Measurements from ENCODE around the gene KRTAP5-7. TPM values are rescaled to one million over a fixed set of nuclear protein-coding genes. Genes with fewer than 3 reads are reported as not detected.

The KRTAP5-7 gene
- total RNA-seq, 4 donors from 2014 or later, result not detected

DNA sequence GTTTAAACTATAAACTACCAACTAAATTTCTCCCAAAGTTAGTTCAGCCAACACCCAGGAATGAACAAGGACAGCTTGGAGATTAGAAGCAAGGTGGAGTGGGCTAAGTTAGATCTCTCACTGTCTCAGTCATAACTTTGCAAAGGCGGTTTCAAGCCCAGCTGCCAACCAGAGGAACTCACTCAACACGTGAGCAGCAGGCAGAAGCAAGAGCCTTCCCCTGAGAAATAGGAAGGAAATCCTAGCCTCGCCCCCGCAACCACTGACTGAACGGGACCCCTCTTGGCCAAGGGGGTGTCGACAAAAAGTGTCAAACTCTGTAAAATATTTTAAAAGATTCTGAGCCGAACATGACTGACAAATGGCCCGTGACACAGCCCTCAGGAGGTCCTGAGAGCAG lies 16.8 kb downstream of the KRTAP5-7 start:
- Histone ChIP-seq H3K27me3 (peaks cover 42% of the 10 kb centered on the region), H3K4me3 (no peak overlapping the region), H3K4me1 (no peaks in the 10 kb centered on the region), H3K27ac (no peak overlapping the region), H3K36me3 (no peaks in the 10 kb centered on the region), H3K9me3 (peaks cover 0 to 8% (median 0%) of the 10 kb centered on the region in 3 donors)
- WGBS, 2 donors (ENCODE audit: low coverage in 1 of 2), result 51 to 80% methylated on average over 2 to 6 of the region's 8 CpGs
- ATAC-seq, result no peak
- TF ChIP-seq POLR2AphosphoS5 (IDR thresholded peaks at IDR 0.05), result no peak
- TF ChIP-seq, protein P1, sequence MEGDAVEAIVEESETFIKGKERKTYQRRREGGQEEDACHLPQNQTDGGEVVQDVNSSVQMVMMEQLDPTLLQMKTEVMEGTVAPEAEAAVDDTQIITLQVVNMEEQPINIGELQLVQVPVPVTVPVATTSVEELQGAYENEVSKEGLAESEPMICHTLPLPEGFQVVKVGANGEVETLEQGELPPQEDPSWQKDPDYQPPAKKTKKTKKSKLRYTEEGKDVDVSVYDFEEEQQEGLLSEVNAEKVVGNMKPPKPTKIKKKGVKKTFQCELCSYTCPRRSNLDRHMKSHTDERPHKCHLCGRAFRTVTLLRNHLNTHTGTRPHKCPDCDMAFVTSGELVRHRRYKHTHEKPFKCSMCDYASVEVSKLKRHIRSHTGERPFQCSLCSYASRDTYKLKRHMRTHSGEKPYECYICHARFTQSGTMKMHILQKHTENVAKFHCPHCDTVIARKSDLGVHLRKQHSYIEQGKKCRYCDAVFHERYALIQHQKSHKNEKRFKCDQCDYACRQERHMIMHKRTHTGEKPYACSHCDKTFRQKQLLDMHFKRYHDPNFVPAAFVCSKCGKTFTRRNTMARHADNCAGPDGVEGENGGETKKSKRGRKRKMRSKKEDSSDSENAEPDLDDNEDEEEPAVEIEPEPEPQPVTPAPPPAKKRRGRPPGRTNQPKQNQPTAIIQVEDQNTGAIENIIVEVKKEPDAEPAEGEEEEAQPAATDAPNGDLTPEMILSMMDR (IDR thresholded peaks at IDR 0.05), result no peak
- TF ChIP-seq POLR2A (IDR thresholded peaks at IDR 0.05), result no peak
- TF ChIP-seq EP300 (IDR thresholded peaks at IDR 0.05), result no peak

DNA sequence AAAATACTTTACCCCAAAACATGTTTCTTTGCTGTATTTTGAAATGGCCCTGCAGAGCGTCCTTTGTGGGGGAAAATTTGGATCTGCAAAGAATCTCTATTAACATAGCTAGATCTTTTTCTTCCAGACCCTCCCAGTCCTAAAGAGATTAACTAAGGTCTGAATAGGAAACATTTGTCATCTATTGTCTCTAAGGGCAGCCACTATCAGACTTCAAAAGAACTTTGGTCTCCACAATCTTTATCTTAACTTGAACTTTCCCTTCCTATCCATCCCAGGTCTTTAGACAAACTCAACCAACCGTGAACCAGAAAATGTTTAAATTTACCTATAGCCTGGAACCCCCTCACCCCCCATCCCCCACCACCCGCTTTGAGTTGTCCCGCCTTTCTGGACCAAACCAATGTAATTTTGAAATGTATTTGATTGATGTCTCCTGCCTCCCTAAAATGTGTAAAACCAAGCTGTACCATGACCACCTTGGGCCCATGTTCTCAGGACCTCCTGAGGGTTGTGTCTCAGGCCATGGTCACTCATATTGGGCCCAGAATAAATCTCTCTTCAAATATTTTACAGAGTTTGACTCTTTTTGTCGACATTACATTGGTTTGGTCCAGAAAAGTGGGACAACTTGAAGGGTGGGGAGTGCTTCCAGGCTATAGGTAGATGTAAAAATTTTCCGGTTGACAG lies 17.6 kb downstream of the KRTAP5-7 start:
- 84% methylated on average over 5 to 6 of the region's 6 CpGs for WGBS, 2 donors (ENCODE audit: low coverage in 1 of 2)
- Histone ChIP-seq H3K27ac (no peak overlapping the region), H3K27me3 (peaks cover 42% of the 10 kb centered on the region), H3K4me3 (no peak overlapping the region), H3K4me1 (no peaks in the 10 kb centered on the region), H3K36me3 (no peaks in the 10 kb centered on the region), H3K9me3 (peaks cover 0 to 8% (median 0%) of the 10 kb centered on the region in 3 donors)
- no peak for ATAC-seq
- TF ChIP-seq POLR2A (IDR thresholded peaks at IDR 0.05) (no peak), POLR2AphosphoS5 (IDR thresholded peaks at IDR 0.05) (no peak), EP300 (IDR thresholded peaks at IDR 0.05) (no peak)
- TF ChIP-seq, protein P1 (IDR thresholded peaks at IDR 0.05), result no peak

DNA sequence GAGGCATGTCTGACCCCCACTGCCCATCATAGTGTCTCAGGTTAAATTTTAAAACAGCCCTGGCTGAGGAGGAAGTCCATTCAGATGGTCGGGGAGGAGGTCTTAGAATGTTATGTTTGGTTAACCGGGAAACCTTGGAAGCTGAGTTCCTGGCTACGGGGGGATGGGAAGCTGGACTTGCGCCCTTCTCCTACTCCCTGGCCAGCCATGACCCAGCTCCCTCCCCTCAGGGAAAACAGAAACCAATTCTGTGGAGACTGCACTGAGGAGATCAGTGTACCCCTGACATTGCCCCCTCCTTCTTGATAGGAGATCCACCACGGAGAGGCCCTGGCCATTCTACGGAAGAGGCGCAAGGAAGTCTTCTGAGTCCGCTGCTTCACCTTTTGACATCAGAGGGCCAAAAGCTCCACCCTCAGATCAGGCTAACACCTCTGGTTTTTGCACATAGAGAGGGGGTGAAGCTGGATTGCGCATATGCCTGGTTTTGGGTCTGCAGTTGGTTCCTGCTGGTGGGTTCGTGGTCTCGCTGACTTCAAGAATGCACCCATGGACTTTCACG lies 18.4 kb downstream of the KRTAP5-7 start:
- TF ChIP-seq, protein P1 (IDR thresholded peaks at IDR 0.05), result no peak
- TF ChIP-seq POLR2AphosphoS5 (IDR thresholded peaks at IDR 0.05) (no peak), EP300 (IDR thresholded peaks at IDR 0.05) (no peak), POLR2A (IDR thresholded peaks at IDR 0.05) (no peak)
- Histone ChIP-seq H3K4me3 (no peak overlapping the region), H3K4me1 (no peaks in the 10 kb centered on the region), H3K27ac (no peak overlapping the region), H3K27me3 (peaks cover 42% of the 10 kb centered on the region), H3K36me3 (no peaks in the 10 kb centered on the region), H3K9me3 (peaks cover 0 to 8% (median 0%) of the 10 kb centered on the region in 3 donors)
- 71 to 90% methylated on average over 1 to 7 of the region's 12 CpGs for WGBS, 2 donors (ENCODE audit: low coverage in 1 of 2)
- no peak for ATAC-seq

DNA sequence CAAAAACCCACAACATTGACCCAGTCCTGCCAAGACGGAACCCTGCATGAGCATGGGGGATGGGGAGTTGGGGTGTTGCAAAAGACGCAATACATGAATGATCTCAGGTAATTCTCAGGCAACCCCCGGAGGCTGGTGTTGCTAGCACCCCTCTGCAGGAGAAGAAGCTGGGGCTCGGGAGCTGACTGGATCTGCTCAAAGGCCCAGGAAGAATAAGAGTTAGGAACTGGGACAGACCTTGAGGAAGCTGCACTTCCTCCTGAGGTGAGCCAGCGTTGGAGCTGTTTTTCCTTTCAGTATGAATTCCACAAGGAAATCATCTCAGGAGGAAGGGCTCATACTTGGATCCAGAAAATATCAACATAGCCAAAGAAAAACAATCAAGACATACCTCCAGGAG lies 21.1 kb downstream of the KRTAP5-7 start, which contains the start of gene KRTAP5-9:
Gene KRTAP5-9, plus strand, starts transcription at position 301 of the 400 bp plus-strand sequence. CDS start 238 bp downstream, outside the sequence.
- Histone ChIP-seq H3K36me3 (no peaks in the 10 kb centered on the region), H3K27me3 (peaks cover 38% of the 10 kb centered on the region), H3K27ac (no peak within 1 kb of the TSS), H3K4me1 (no peaks in the 10 kb centered on the region), H3K4me3 (no peak within 1 kb of the TSS), H3K9me3 (peaks cover 0 to 8% (median 0%) of the 10 kb centered on the region in 3 donors)
- 8 to 73% methylated on average over 2 to 4 of the region's 5 CpGs for WGBS, 2 donors (ENCODE audit: low coverage in 1 of 2)
- ATAC-seq, result no peak
- no peak for TF ChIP-seq POLR2A (IDR thresholded peaks at IDR 0.05)
- TF ChIP-seq EP300 (IDR thresholded peaks at IDR 0.05), result no peak
- TF ChIP-seq, protein P1 (IDR thresholded peaks at IDR 0.05), result no peak
- TF ChIP-seq POLR2AphosphoS5 (IDR thresholded peaks at IDR 0.05), result no peak
